Measurements from ENCODE around the gene OTULINL. TPM values are rescaled to one million over a fixed set of nuclear protein-coding genes. Genes with fewer than 3 reads are reported as not detected.
A peak's percentile ranks its signal among the peaks of the same experiment; 100 is the strongest.

The OTULINL gene
- total RNA-seq, 1 experiment from 2014 or later: 1.2 TPM

DNA sequence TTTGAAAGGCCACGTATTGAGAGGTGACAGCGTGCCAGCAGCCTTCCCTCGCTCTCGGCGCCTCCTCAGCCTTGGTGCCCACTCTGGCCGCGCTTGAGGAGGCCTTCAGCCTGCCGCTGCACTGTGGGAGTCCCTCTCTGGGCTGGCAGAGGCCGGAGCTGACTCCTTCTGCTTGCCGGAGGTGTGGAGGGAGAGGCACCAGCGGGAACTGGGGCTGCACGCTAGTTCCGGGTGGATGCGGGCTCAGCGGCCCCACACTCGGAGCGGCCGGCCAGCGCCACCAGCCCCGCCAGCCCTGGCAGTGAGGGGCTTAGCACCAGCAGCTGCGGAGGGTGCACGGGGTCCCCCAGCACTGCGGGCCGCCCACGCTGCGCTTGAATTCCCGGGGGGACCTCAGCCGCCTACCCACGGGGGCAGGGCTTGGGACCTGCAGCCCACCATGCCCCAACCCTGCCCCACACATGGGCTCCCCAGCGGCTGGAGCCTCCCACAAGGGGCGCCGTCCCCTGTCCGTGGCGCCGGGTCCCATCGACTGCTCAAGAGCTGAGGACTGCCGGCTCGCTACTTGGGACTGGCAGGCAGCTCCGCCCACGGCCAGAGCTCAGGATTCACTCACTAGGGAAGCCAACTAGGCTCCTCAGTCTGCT is 4.4 kb upstream of the OTULINL start:
- DNase-seq (ENCODE audit: low spot score): no peak

DNA sequence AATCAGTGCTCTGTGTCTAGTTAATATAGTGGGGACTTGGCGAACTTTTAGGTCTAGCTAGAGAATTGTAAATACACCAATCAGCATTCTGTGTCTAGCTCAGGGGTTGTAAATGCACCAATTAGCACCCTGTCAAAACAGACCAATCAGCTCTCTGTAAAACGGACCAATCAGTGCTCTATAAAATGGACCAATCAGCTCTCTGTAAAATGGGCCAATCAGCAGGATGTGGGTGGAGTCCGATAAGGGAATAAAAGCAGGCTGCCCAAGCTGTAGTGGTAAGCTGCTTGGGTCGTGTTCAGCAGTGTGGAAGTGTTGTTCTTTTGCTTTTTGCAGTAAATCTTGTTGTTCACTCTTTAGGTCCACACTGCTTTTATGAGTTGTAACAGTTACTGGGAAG is 3.6 kb upstream of the OTULINL start:
- no peak for DNase-seq (ENCODE audit: low spot score)

- DNase-seq (ENCODE audit: low spot score): no peak
These were observed 2.3 kb upstream of the OTULINL start for GRCh38 chr5:14579246-14579645.

DNA sequence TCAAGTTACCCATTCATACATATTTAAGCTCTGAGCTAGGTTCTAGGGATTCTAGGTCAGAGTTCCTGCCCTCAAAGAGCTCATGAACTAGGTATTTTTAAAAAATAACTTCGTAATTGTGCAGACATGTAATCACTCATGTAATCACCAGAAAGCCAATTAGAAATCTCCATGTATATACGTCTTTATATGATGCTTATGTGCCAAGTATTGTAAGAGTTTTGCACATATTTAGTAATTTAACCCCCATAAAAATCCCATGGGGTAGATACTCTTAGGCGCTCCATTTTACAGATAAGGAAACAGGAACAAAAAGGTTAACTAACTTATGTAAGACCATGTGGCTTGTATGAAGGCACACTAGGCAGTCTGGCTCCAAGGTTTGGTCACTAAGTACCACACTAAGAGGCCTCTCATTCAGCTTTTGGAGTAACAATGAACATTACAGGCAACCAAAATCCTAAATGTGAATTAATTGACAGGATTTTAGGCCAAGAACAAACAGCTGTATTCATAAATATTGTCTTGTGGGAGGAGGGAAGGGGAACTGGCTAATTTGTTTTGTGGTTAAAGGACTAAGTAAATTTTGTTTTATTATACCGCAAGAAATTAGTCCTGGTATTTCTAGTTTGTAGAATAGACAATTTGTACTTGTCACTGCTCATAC is 1.7 kb upstream of the OTULINL start:
- DNase-seq (ENCODE audit: low spot score): no peak

GRCh38 chr5:14580398-14581034 is 1.1 kb upstream of the OTULINL start:
- peak; percentile 18 for DNase-seq (ENCODE audit: low spot score)

GRCh38 chr5:14581891-14582796 is 552 bp downstream of the OTULINL start:
- peak; percentile 46 for DNase-seq (ENCODE audit: low spot score)

DNA sequence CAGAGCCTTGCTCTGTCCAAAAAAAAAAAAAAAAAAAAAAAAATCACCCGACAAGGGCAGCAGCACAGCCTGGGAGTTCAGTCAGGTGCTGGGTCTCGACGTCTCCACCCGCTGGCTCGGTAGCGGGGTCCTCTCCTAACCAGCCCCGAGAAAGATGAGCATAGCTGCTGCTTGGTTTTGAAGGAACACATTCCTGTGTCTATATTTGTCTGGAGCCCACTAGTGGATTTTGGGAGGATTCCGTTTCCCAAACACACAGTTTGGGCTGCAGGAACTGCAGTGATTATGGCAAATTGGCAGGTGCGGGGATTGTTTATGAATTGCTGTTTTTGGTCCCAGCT is 1.2 kb downstream of the OTULINL start:
- no peak for DNase-seq (ENCODE audit: low spot score)

- DNase-seq (ENCODE audit: low spot score): no peak
These were observed 3.3 kb downstream of the OTULINL start for GRCh38 chr5:14584848-14585247.

GRCh38 chr5:14587150-14587549 is 5.6 kb downstream of the OTULINL start:
- no peak for DNase-seq (ENCODE audit: low spot score)

GRCh38 chr5:14588145-14588544 is 6.6 kb downstream of the OTULINL start:
- DNase-seq (ENCODE audit: low spot score): no peak

- no peak for DNase-seq (ENCODE audit: low spot score)
These were observed 7.4 kb downstream of the OTULINL start for GRCh38 chr5:14588758-14589543.

DNA sequence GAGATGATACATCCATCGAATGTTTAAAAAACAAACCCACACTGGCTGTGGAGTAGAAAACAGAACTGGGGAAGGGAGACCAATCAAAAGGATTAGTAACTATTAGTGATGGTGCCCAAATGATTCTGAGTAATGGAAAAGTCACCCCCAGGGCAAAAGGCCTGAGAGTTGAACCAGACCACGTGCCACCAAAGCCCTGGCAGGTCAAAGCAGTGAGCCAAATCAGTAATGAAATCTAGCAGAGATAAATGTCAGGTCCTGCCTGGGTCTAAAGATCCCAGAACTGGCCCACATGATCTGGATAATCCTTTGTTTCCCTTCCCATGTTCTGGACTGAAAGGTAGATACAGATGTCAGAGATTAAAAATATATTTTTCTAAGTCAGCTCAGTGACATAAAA is 9.4 kb downstream of the OTULINL start:
- DNase-seq (ENCODE audit: low spot score): no peak

- DNase-seq (ENCODE audit: low spot score): no peak
These were observed 10.0 kb downstream of the OTULINL start for GRCh38 chr5:14591548-14591947.

GRCh38 chr5:14593326-14594021 is 11.9 kb downstream of the OTULINL start:
- no peak for DNase-seq (ENCODE audit: low spot score)

DNA sequence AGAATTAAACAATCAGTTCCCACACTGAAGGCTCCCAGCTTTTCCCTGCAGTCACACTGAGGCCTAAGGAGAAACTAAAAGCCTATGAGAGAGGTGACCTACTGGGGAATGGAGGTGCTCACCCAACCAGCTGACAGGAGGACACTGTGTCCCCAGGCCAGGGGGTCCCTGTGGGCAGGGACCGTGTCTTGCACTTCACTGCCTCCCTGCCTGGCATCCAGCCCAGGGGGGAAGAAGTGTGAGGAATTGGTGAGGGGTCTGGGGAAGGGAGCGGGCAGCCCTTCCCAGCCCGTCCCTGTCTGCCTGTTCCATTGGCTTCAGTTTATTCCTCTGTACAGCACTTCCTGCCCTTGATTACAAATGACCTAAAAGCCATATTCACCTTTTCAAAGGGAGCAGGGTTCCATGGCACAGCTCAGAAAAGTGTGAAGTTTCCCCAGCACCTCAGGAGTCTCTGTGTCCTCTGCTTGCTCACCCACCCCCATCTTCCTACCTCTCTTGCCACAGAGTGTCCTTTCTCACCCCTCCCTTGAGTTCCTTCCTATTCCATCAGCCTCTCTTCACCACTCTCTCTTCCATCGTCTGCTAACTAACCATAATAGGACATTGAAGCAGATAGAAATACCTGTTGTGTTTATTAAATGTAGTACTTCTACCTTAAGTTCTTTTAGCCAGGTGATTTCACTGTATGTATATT is 12.9 kb downstream of the OTULINL start:
- DNase-seq (ENCODE audit: low spot score): no peak

GRCh38 chr5:14595189-14595588 is 13.6 kb downstream of the OTULINL start:
- no peak for DNase-seq (ENCODE audit: low spot score)

GRCh38 chr5:14595891-14596290 is 14.3 kb downstream of the OTULINL start:
- DNase-seq (ENCODE audit: low spot score): no peak

DNA sequence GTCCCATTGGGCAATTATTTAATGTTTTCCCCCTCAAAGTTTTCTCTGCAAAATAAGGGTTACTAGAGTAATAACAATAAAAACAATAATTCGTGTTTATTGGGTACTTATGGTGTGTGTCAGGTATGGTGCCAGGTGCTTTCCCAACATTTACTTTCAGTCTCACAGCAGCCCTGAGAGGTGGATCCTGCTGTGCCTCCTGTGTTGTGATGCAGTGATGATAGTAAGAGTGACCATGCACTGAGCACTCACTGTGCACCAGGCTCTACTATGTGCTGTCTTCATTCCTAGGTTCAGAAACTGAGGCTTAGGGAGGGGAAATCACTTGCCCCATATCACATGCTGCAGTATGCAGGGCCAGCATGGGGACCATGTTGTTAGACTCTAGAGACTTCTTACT is 15.5 kb downstream of the OTULINL start:
- no peak for DNase-seq (ENCODE audit: low spot score)

DNA sequence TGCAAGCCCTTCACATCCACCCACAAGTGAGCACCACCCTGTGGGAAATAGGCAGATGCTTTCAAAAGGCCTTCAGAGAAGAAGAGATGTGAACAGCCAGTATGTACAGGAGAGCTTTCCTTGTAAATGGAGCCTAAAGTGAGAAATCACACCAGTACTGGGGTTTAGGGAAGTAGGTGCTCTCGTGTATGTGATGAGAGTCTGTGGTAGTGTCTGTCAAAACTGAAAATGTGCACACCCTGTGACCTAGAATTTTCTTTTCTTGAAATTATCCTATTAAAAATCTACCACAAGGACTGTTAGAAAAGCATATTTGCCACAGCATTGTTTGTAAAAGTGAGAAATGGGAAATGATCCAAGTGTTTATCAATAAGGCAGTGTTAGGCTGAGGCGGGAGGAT is 16.6 kb downstream of the OTULINL start:
- no peak for DNase-seq (ENCODE audit: low spot score)

DNA sequence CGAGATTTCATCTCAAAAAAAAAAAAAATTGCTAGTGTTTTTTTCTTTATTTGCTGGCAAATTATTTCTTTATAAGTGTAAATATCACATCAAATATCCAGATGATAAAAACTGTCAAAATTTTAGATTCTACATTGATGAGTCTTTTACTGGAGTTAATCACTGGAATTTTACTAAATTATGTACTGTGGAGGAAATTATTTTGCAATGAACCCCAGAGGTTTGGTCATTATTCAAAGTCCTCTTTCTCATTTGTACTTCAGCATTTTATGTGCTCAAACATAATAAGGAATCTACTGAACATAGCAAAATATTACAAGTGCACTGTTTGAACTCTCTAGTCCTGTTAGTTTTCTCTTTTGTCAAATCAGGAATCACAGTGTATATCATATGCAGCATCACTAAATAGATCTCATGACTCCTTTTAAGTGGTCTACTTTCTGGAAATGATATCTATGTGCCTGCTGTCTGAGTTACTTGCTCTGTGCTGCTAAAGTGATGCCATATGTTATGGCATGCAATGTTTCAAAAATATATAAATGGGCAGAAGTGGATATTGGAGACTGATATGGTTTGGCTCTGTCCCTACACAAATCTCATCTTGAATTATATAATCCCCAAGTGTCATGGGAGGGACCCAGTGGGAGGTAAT is 18.0 kb downstream of the OTULINL start:
- no peak for DNase-seq (ENCODE audit: low spot score)

Measured in H4 (cell line).